Caki2 (cell line): Measurements from ENCODE around the gene LRFN4. TPM values are rescaled to one million over a fixed set of nuclear protein-coding genes. Genes with fewer than 3 reads are reported as not detected.

Source experiments
- DNase-seq: peaks from one replicate; pipeline ENCODE4 v3.0.0-alpha.2; 2015; ENCODE audit warnings: low read depth
- in situ Hi-C: cut with HindIII; loops from 2 replicates; pipeline ENCODE4 v1.10.0; 2016; ENCODE audit warnings: low sequenced_read_pairs, low pct_unique_long_range_greater_than_20kb, mixed read lengths
- total RNA-seq: library from RNA; depleted of rRNA; stranded (reverse); fragments of >200 nt; shearing (Covaris generic); gene quantifications from 2 replicates; pipeline ENCODE4 v1.2.3, GENCODE V29; 2014; ENCODE audit warnings: low replicate concordance

LRFN4 gene
- total RNA-seq, 1 experiment from 2014 or later: not detected

DNA sequence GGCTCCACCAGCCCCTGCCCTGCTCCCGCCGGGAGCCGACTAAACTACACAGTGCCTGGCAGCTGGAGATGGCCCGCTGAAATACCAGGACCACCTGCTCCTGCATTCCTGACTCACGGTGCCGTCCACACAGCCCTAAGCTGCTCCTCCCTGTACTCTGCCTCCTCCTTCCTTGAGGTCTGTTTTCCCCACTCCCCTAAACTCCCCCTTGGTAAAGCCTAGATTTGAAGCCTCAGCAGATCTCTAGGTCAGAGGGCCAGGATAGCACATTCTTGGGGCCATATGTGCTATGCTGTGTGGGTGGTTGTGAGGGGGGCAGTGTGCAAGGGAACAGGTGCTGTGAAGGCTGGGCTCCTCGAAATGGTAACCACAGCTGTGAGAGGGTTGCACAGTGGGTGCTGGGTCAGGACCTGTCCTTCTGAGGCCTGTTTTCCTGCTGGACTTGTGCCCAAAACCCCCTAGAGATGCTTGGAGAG is 9.7 kb downstream of the LRFN4 start:
- no peak for DNase-seq
- in situ Hi-C loops: no loop called here

DNA sequence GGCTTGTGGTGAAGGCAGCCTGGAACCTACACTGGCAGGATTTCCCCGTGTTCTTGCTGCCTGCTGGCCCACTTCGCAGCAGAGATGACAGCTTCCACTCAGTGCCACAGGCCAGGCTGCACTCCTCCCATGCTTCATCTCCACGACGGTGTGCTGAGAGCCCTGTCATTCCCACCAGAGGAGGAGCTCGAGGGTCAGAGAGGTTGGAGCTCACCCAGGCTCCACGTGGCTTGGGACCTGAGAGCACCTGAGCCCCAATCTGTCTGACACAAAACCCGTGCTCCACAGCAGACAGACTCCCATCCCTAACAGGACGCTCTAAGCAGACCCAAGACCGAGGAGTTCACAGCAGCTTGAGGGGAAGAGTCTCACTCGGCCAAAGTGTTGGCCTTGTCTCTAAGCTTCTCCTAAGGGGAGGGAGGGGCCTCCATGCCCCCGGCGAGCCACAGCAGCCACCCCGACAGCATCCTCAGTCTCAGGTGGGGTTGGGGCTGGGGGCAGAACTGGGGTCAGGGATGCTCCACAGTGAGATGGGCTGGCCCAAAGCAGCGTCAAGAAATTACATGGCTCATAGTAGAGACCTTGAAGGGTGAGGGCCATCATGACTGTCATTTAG is 10.7 kb downstream of the LRFN4 start:
- no peak for DNase-seq
- in situ Hi-C loops: no loop called here

DNA sequence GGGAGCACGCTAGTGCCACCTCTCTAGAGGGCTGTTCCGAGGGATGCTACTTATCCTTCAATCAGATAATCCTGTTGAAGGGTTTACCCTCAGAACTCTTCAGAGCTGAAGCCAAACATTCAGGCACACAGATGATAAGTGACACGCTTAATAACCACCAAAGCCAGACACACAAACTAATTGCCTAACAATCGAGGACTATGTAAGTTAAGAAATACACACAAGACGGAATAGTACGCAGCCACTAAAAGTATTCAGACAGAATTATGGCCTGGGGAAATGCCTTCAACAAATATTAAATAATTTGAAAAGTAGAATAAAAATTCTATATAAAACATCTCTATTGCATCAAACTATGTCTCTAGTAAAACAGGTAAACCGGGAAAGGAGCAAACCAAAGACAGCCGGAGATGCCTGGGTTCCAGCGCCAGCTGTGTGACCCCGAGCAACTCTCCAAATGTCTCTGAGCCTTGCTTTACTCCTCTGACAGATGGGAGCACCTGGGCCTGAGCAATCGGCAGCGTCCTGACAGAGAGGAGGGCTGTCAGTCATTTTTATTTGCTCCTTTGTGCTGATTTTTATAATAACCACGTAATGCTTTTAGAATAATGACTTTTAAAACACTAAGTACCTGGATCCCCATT is 11.3 kb downstream of the LRFN4 start:
- DNase-seq: no peak
- in situ Hi-C loops: no loop called here

GRCh38 chr11:66868726-66869566 is 12.1 kb downstream of the LRFN4 start:
- no peak for DNase-seq
- in situ Hi-C loops: no loop called here

GRCh38 chr11:66869567-66869870 is 12.7 kb downstream of the LRFN4 start:
- DNase-seq: no peak
- in situ Hi-C loops: no loop called here

DNA sequence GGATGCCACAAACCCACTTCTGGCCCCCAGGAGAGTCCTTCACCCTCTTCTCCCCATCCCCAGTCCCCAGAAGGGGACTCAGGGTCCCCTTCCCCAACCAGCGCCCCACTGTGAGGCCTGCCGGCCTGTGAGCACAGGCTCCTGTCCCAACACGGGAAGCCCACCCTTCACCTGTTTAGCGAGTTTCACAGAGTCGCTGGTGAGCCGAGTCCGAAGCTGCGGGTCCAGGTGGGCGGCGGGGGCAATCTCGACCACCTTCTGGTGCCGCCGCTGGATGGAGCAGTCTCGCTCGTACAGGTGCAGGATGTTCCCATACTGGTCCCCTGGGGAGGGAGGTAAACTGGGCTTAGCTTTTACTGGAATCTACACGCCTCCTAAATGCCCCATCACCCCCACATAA is 13.3 kb downstream of the LRFN4 start:
- in situ Hi-C loops: no loop called here
- no peak for DNase-seq

- in situ Hi-C loops: no loop called here
- DNase-seq: no peak
Observed at GRCh38 chr11:66870616-66871520, 14.0 kb downstream of the LRFN4 start.

- in situ Hi-C loops: no loop called here
- no peak for DNase-seq
Observed at GRCh38 chr11:66871521-66871901, 14.6 kb downstream of the LRFN4 start.

DNA sequence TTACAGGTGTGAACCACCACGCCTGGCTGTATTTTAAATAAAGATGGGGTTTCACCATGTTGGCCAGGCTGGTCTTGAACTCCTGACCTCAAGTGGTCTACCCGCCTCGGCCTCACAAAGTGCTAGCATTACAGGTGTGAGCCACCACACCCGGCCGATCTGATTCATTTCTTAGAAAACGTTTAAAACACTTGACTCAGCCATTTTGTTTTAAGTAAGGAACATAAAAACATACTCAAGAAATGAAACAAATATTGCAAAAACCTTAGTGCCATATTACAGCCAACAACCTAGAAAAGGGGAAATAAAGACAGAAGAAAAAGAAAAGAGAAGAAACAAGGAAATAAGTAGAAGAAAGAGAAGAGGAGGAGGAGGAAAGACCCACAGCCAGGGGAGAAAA is 17.4 kb downstream of the LRFN4 start:
- no peak for DNase-seq
- in situ Hi-C loops: no loop called here

GRCh38 chr11:66875378-66875777 is 18.5 kb downstream of the LRFN4 start:
- in situ Hi-C loops: no loop called here
- no peak for DNase-seq

- in situ Hi-C loops: no loop called here
Observed at GRCh38 chr11:66877588-66878385, 20.9 kb downstream of the LRFN4 start.

DNA sequence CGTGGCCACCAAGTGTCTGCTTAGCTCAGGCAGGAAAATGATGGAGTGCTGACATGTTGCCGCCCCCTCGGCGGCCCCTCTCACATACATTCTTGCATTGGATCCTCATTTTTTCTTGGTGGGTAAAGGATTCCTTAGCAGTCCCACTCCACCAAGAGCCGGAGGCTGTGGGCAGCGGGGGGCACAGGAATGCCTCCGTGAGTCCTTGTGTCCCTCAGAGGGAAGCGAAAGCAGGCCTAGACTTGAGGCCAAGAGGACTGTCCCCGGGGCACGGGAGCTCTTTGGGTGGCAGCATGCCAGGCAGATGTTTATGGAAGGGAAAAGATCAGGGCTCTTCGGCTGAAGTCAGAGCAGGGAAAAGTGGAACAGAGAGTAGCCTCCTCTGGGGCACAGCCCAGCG is 21.6 kb downstream of the LRFN4 start:
- in situ Hi-C loops: no loop called here
- no peak for DNase-seq

More at GRCh38 chr11:66877588-66878385, 20.9 kb downstream of the LRFN4 start:
- no peak for DNase-seq

- DNase-seq: no peak
- in situ Hi-C loops: no loop called here
Observed at GRCh38 chr11:66879000-66879399, 22.1 kb downstream of the LRFN4 start.

DNA sequence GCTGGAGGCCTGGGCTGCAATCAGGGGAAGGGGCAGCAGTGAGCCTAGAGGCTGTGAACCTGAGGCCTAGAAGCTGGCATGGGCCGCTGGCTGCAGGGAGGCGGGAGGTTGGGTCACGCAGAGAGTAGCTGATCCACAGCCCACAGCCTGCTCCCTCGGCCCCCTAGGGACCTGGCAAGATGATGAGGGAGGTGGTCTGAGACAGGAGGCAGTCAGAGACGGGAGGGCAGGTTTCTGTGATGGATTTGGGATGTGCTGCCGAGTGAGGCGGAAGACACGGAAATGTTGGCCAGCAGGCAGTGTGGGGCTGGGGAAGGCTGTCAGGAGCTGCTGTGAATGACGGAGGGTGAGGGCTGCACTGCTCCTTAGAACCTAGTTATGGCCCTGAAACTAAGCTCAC is 22.7 kb downstream of the LRFN4 start:
- in situ Hi-C loops: no loop called here

GRCh38 chr11:66879999-66880398 is 23.1 kb downstream of the LRFN4 start:
- in situ Hi-C loops: no loop called here
- DNase-seq: no peak

More for the DNA sequence above, 22.7 kb downstream of the LRFN4 start:
- no peak for DNase-seq

DNA sequence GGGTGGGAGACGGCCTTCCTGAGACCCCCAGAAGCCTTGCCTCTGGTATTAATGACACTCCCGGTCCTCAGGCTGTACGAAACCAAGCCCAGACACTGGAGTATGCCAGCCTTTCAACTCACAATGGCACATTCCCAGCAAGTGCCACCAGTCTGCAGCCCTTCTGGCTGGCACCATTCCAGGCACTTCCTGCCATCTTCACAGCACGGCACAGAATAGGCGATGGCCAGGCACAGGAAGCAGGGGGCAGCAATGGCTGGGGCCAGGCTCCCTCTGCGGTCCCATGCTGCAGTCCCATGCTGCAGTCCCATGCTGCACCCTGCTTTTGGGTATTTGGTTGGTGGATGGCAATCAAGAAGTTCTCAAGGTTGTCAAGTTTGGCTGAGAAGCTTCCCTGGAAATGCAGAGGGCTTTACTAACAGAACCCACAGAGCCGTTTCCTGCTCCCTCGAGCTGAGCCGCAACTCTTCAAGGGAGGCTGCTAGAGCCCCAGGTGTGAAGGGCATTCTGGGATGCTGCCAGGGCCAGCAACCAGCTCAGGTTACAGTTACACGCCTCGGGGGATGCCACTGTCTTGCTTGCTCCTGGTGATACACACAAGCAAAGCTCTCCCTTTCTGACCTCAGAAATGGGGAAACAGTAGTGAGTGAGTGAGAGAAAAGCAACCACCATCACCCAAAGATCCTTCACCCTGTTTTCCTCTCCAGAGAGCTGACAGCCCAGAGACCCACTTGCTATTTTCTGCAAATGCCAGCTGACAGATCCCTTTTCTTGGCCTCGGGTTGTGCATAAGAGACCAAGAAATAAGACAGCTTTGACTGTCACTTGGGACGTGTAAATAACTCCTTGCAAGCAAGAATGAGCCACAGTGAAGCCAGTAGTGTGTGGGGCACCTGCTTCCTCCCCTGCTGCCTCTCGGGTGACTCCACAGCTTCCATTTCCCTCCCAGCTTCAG is 23.9 kb downstream of the LRFN4 start:
- in situ Hi-C loops: no loop called here
- DNase-seq: no peak

DNA sequence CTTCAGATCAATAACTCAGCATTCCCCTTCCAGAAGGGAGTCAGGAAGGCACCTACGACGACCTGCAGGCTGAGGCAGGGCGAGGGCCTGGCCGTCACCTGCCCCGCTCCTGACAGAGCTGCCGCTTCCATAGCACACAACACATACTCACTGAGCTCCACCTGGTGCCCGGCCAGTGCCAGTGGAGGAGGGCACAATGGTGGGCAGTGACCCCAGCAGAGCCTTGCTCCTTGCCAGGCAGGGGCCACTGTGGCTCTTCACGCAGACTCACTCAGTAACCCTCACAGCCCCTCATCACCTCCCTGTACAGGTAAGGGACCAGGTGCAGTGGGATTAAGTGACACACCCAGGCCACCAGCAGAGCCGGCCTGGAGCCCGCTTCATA is 24.6 kb downstream of the LRFN4 start:
- in situ Hi-C loops: no loop called here

More for the DNA sequence above, 24.6 kb downstream of the LRFN4 start:
- no peak for DNase-seq
